ENCODE data around the gene TP53TG5.
A peak's percentile ranks its signal among the peaks of the same experiment; 100 is the strongest.

The TP53TG5 gene

GRCh38 chr20:45406260-45407066, 28.3 kb upstream of the TP53TG5 start (continued):
- TF ChIP-seq KLF8 (tag by site-specific recombination; IDR thresholded peaks at IDR 0.05), result peak; percentile 76; the same call in 1 of the 2 replicates
- no peak for TF ChIP-seq KLF7 (tag by site-specific recombination; IDR thresholded peaks at IDR 0.05; ENCODE audit: borderline replicate concordance)
- TF ChIP-seq ZIC2 (tag by site-specific recombination; IDR thresholded peaks at IDR 0.05), result no peak; the same call in none of the 2 replicates
- no peak for TF ChIP-seq GLI4 (tag by site-specific recombination; IDR thresholded peaks at IDR 0.05)
- TF ChIP-seq ZNF324 (tag by site-specific recombination; IDR thresholded peaks at IDR 0.05), result 0 out of 2 replicates have a peak, but pooled peaks have one; percentile 44
- peak; percentile 70 for TF ChIP-seq KLF10 (tag by site-specific recombination; IDR thresholded peaks at IDR 0.05)
- TF ChIP-seq ZNF248 (tag by site-specific recombination; IDR thresholded peaks at IDR 0.05), result no peak
- no peak for TF ChIP-seq ZNF26 (tag by site-specific recombination; IDR thresholded peaks at IDR 0.05)
- no peak for TF ChIP-seq ZNF548 (tag by site-specific recombination; IDR thresholded peaks at IDR 0.05)
- TF ChIP-seq ZNF707 (tag by site-specific recombination; IDR thresholded peaks at IDR 0.05), result no peak
- TF ChIP-seq, protein P1, sequence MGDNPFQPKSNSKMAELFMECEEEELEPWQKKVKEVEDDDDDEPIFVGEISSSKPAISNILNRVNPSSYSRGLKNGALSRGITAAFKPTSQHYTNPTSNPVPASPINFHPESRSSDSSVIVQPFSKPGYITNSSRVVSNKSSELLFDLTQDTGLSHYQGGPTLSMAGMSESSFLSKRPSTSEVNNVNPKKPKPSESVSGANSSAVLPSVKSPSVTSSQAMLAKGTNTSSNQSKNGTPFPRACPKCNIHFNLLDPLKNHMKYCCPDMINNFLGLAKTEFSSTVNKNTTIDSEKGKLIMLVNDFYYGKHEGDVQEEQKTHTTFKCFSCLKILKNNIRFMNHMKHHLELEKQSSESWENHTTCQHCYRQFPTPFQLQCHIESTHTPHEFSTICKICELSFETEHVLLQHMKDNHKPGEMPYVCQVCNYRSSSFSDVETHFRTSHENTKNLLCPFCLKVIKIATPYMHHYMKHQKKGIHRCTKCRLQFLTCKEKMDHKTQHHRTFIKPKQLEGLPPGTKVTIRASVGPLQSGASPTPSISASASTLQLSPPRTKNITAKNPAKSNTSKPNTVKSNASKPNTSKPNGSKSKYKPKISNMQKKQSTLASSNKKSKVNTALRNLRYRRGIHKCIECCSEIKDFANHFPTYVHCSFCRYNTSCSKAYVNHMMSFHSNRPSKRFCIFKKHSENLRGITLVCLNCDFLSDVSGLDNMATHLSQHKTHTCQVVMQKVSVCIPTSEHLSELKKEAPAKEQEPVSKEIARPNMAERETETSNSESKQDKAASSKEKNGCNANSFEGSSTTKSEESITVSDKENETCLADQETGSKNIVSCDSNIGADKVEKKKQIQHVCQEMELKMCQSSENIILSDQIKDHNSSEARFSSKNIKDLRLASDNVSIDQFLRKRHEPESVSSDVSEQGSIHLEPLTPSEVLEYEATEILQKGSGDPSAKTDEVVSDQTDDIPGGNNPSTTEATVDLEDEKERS (tag by site-specific recombination; IDR thresholded peaks at IDR 0.05), result no peak
- peak; percentile 88; the same call in 1 of the 2 replicates for TF ChIP-seq ZEB2 (tag by site-specific recombination; IDR thresholded peaks at IDR 0.05)
- no peak for TF ChIP-seq ZNF214 (tag by site-specific recombination; IDR thresholded peaks at IDR 0.05; ENCODE audit: borderline replicate concordance)
- TF ChIP-seq ZFP41 (tag by site-specific recombination; IDR thresholded peaks at IDR 0.05; ENCODE audit: borderline replicate concordance), result no peak
- TF ChIP-seq ZNF777 (tag by site-specific recombination; IDR thresholded peaks at IDR 0.05; ENCODE audit: borderline replicate concordance), result peak; percentile 70; the same call in 1 of the 2 replicates
- TF ChIP-seq ZNF302 (tag by site-specific recombination; IDR thresholded peaks at IDR 0.05; ENCODE audit: low read depth), result no peak
- no peak; the same call in none of the 2 replicates for TF ChIP-seq ZNF449 (tag by site-specific recombination; IDR thresholded peaks at IDR 0.05)
- TF ChIP-seq ZNF2 (tag by site-specific recombination; IDR thresholded peaks at IDR 0.05), result peak; percentile 83
- TF ChIP-seq ZNF629 (tag by site-specific recombination; IDR thresholded peaks at IDR 0.05), result peak; percentile 48; the same call in 1 of the 2 replicates
- no peak for TF ChIP-seq MEIS1 (CRISPR knock-in tag; IDR thresholded peaks at IDR 0.05; ENCODE audit: borderline replicate concordance)
- no peak for TF ChIP-seq ZNF768 (tag by site-specific recombination; IDR thresholded peaks at IDR 0.05)
- TF ChIP-seq ZFP69B (tag by site-specific recombination; IDR thresholded peaks at IDR 0.05), result peak; percentile 64
- no peak; the same call in 1 of the 2 replicates for TF ChIP-seq ZNF843 (tag by site-specific recombination; IDR thresholded peaks at IDR 0.05)
- TF ChIP-seq ZBTB17 (tag by site-specific recombination; IDR thresholded peaks at IDR 0.05), result no peak
- TF ChIP-seq SP2 (tag by site-specific recombination; IDR thresholded peaks at IDR 0.05), result peak; percentile 70
- TF ChIP-seq BCL11A (tag by site-specific recombination; IDR thresholded peaks at IDR 0.05; ENCODE audit: low read depth), result no peak
- TF ChIP-seq SP7 (tag by site-specific recombination; IDR thresholded peaks at IDR 0.05), result peak; percentile 72; the same call in 1 of the 2 replicates
- no peak for TF ChIP-seq ZNF791 (tag by site-specific recombination; IDR thresholded peaks at IDR 0.05)
- no peak for TF ChIP-seq ZNF521 (tag by site-specific recombination; IDR thresholded peaks at IDR 0.05)
- TF ChIP-seq ZNF610 (tag by site-specific recombination; IDR thresholded peaks at IDR 0.05; ENCODE audit: borderline replicate concordance), result 0 out of 2 replicates have a peak, but pooled peaks have one; percentile 34
- no peak for TF ChIP-seq ZNF155 (tag by site-specific recombination; IDR thresholded peaks at IDR 0.05)
- no peak for TF ChIP-seq ZNF677 (tag by site-specific recombination; IDR thresholded peaks at IDR 0.05)

Measured in HEK293 (cell line).